HG02885 (cell line): ENCODE measurements around the gene KRT15.

Experiments used
- ATAC-seq: cut with Tn5 transposase; IDR thresholded peaks from one replicate; pipeline ENCODE4 v1.9.1; 2021; ENCODE audit warnings: mild to moderate bottlenecking; ENCODE audit not compliant: unreplicated experiment, poor library complexity

The KRT15 gene

DNA sequence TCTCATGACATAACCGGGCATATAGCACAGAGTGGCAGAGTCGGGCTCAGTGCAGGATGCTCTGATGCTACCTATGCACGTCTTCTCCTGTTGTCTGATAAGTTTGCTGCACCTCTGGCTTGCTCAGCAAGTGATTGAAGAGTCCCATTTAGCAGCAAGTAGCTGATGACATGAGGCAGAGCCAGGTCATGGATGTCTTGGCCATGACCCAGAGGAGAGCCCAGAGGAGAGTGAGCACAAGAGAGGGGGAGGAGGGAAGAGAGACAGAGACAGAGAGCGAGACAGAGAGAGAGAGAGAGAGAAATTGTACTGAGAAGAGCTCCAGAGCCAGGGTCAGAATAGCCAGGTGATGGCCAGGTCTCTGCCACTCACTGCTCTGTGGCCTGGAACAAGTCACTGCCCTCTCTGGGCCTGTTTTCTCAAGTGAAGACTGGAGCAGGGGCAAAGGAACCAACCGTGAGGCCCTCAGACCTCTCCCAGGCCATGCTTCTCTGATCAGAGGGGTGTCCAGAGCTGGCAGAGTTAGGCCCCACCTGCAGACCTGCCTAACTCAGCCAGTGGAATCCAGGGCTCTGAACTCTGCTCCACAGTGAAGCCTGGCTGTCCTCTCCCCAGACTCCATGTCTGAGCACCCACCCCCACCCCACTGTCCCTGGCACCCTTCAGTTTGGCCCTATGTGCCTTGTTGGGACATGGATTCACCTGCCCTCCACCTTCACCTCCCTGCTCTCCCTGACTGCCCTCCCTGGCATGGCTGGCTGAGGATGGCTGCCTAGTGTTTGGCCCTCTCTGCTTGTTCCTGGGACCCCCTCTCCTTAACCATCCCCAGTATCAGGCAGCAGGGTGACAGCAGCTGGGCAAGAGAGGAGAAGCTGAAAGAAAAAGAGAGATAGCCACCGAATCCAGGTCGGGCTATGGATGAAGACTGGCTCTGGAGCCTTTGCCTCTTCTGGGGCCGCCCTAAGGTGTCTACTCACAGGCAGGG lies 33.5 kb downstream of the KRT15 start:
- no peak for ATAC-seq

DNA sequence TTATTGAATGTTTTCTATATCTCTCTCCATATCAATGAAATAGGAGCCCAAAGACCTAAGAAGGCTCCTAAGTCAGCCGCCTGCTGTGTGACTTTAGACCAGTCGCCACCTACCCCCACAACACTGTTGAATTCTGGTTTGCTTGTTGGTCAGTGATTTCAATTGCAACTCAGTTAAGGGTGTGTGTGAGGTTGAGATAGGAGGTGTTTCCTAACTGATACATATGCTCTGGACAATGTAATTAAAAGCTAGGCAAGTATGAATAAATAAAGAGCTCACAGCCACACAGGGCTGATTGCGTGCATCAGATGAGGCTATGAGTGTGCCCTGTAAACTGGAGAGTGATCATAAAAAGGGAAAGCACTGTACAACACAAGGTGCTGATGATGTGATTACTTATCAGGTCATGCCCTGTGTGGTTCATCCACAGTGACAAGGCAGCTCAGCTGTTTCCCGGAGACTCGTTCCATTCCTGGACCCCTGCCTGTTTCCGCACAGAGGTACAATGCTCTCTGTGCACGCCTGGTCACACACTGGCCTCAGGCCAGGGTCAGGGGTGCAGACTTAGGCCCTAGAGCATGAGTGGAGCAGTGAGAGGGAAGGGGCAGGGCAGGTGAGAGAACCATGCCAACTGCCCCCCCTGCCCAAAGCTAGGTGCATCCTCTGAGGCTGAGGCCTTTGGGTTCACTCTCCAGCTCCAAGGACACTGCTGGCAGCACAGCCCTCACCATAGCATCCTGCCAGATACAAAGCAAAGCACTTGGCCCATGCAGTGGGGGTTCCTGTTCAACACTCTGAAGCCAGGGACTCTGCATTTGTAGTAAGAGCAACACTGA lies 34.5 kb downstream of the KRT15 start:
- no peak for ATAC-seq

DNA sequence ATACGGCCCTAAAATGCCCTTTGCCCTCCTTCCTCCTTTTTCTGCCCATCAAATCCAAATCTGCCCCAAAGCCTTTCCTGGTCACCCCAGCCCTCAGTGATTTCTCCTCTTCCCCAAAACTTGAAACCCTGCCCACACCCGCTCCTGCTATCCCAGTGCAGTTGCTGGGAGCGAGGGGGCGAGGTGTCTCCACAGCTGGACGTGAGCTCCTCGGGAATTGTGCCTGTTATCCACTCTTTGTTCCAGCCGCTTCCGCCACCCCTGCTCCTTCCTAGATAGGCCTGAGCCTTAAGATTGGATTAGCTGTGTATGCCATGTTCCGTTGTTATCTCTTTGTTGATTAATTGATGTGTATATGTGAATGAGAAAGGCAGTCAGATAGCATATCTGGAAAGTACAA lies 35.2 kb downstream of the KRT15 start:
- no peak for ATAC-seq

DNA sequence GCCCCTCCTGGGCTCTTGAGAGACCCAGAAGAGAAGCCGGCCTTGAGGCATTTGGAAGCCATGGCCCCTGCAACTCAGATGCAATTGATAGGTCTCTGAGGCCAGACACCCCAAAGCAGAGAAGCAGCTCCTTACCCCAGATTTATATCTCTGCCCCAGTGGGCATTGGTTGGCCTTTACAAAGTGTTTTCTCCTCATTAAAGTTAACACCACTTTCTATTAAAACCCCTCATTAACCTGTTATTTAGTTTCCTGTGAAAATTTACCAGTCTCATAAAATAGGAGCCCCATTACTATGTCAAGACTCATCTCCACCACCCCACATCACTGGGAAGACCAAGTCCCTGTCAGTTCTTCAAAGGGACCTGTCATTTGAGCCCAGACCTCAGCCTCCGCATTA lies 37.7 kb downstream of the KRT15 start, which contains the start of gene KRT35:
KRT35 (minus strand) TSS at position 116 of the 400 bp plus-strand sequence; CDS start at position 62, 54 bp downstream.
- ATAC-seq = no peak

DNA sequence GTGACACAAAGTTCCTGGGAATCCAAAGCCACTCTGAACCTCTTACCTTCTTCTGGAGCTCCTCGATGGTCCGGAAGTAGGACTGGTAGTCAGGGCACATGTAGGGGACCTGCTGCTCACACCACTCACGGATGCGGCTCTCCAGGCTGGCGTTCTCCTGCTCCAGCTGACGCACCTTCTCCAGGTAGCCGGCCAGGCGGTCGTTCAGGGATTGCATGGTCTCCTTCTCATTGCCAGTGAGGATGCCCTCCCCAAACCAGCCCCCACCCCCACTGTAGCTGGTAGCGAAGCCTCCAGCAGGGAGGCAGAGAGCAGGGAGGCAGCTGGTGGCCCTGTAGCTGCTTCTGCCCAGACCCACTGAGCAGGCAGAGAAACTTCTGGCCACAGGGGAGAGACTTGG lies 38.1 kb downstream of the KRT15 start:
- ATAC-seq = no peak

DNA sequence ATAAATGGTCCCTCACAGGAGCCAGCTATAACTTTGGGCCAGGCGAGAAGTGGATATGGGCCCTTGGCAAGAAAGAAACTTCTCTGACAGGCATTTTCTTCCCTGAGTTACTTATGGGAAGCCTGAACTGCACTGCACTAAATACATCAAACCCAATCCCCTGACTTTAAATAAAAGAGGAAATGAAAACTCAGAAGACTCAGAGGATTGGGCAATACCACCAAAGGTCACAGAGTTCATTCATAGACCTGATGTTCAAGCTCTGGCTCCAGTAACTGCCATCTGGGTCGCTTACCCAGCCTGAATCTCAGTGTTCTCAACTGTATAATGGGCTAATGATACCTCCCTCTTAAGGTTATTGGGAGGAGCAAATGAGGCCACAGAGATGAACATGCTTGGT lies 38.6 kb downstream of the KRT15 start:
- ATAC-seq = no peak

DNA sequence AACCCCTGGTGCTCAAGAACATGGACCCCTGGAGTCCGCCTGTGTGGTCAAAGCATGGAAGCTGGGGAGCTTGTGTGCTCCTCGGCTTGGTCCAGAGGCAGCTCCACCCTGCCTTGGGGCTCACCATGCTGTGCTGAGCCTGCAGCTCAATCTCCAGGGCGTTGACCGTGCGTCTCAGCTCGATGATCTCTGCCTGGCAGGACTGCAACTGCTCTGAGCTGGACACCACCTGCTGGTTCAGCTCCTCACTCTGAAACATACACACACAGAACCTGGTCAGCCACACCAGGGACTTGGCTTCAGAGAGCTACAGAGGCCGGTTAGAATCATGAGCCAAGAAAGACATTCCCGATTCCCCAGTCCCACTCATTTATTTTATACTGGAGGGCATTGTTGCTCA lies 40.5 kb downstream of the KRT15 start:
- no peak for ATAC-seq

DNA sequence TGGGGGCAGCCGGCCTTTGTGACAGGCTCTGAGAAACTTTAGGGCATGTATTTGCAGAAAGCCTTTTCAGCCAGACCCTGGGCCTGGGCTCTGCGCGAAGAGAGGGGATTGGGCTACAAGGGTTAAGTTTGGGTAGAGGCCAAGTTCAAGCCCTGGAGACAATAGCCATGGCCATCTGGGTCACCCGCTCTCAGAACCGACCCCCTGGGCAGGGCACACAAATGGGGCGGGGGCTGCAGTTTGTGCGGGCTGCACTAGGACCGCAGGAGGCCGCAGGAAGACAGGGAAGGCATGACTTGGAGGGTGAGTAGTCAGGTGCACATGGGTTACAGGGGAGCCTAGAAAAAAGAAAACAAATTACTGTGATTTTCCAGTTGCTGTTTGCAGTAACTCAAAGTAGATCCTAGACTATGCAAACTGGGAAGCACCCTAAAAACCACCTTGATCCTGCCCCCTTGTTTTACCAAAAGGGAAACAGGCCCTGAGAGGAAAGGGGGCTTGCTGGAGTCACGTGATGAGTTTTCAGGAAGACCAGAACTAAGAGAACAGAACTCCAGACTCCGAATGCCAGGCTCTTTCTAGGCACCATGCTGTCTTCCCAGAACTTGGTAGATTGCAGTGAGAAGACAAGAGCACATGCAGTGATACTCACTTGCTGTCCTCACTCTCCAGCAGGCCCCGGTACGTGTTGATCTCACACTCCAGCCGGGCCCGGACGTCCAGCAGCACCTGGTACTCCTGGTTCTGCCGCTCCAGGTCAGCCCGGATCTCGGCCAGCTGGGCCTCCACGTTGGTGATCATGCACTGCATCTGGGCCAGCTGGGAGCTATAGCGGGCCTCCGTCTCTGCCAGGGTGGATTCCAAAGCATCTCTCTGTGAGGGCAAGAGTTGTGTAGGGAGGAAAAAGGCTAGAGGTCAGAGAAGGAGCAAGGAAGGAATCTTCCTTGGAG lies 41.5 kb downstream of the KRT15 start:
- ATAC-seq = no peak

DNA sequence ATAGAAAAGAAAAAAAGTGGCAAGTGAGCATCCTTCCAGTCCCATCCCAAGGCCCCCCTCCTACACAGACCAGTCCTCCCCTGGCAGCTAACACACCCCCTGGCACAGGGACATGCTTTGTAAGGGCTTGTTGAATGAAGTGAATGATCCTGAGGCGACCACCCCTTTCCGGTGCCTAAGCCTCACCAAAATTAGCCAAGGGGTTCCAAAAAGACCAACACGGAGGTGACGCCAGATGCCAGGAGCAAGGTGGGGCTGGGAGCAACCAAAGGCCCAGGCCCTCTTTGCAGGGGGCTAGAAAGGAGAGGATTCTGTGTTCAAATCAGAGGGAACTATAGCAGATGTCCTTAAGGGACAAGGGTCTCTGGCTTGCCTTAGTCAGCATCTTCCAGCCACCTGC lies 43.3 kb downstream of the KRT15 start:
- ATAC-seq = no peak

DNA sequence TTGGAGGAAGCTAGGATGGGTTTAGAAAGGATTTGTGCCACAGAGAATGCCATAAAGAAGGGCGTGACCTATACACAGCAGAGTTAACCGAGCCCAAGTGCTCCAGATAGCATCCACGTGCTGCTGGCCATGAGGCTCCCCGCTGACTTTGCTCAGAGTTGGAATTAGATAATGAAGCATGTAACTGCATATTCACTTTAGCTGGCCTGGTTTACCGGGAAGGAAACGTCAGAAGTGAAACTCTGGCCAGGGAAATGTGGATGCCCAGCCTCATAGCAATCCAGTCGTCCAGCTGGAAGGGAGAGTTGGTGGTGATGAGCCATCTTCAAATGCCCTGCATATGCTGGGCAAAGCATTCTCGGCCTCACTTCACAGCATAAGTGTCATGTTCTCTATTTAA lies 43.8 kb downstream of the KRT15 start:
- ATAC-seq = no peak

DNA sequence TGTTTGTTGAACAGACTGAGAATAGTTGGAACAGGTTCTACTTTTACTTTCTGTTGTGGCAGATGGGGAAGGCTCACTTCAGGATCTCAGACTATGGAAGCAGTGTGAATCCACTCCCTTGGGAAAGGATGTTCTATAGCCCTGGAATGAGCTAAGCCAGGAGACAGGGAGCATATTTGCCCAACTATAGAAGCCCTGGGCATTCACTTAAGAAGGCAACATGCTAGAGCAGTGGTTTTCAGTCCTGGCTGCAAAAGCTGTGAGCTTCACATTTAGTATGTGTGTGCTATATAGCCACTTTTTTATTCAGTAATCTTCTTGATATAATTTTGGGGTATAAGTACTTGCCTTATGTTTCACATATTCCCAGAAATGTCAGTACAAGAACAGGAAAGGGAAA lies 50.3 kb downstream of the KRT15 start:
- no peak for ATAC-seq

DNA sequence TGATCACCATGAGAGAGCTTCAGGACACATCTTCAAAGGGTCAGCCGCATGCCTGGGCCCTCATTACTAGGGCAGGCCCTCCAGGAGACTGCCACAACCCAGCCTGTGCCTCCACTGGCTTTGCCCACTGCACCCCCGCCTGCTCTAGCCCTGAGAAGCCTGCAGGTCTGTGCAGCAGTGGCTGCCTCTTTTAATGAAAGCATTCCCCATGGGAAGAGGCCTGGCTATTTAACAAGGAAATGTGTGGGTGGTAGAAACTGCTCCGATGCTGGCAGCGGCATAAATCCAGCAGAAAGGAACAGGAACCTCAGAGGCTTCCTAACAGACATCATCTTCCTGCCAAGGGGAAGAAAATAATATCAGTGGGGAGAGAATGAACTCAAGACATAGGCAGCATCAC lies 51.1 kb downstream of the KRT15 start:
- ATAC-seq = no peak

DNA sequence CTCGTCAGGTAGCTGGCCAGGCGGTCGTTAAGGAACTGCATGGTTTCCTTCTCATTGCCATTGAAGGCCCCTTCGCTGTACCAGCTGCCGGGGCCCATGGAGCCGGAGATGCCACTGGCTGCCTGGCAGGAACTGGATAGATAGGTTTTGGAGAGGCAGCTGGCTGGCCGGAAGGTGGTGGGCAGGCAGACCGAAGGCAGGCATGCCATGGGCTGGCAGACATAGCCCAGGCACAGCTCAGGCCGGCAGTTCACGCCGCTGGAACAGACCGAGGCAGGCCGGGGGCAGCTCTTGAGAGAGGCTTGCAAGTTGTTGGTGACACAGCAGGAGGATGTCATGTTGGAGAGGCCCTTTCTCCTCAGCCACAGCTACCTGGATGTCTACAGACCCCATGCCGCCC lies 51.7 kb downstream of the KRT15 start, which contains the start of gene KRT32:
KRT32 (minus strand) TSS at position 399 of the 400 bp plus-strand sequence; CDS start at position 338, 61 bp downstream.
- no peak for ATAC-seq

DNA sequence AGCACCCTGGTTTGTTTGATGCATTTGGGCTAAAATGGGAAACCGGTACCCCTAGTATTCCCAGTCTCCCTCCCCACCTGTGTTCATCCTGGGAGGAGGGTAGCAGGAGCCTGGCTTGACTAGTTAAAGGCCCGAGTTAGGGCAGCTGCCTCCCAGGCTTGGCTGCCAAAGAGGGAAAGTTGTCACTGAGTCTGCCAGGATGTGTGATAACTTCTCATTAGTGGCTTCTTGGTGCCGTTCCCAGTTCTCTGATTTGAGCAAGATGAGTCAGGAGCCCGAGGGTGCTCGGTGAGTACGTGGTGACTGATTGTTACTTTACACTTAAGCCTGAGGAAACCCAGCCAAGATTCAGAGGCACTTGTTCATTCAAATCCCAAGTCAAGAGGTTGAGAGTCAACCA lies 54.0 kb downstream of the KRT15 start:
- ATAC-seq = no peak

DNA sequence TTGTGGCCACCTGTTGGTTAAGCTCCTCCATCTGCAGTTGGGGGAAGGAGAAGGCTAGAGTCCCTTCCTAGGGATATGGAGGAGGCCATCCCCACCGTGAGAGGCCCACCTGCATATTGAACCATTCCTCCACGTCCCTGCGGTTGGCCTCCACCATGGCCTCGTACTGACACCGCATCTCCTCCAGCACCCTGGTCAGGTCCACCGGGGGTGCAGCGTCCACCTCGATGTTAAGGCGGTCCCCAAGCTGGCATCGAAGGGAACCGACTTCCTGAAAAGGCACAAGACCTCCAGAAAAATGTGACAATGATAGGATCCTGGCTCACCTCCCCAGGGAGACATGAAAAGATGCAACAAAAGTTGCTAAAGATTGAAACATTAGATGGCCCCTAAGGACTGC lies 54.5 kb downstream of the KRT15 start:
- ATAC-seq = no peak

DNA sequence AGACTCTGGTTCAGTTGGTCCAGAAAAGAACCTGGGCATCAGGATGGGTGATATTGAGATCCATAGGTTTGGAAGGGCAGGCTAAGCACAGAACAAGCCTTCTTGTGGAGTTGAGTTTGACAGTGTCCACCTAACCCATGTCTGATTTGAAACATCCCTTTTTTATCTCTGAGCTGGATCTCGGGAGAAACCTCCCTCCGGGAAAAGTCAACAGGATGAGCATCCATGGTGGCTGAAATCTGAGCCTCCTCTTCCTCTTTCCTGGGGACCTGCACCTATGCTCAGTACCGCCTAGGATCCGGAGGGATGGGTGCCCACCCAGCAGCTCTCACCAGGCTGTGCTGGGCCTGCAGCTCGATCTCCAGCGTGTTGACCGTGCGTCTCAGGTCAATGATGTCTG lies 54.9 kb downstream of the KRT15 start:
- ATAC-seq = no peak
